Ishikawa (cell line): ENCODE measurements around the gene TPM3.

Experiments
- CEBPB ChIP-seq: IDR thresholded peaks from 2 replicates; pipeline ENCODE4 v1.6.1; 2012
- CREB1 ChIP-seq: IDR thresholded peaks from 2 replicates; pipeline ENCODE4 v1.6.1; 2012; ENCODE audit warnings: low read depth
- EGR1 ChIP-seq: IDR thresholded peaks from 2 replicates; pipeline ENCODE4 v1.6.1; 2012
- EP300 ChIP-seq: IDR thresholded peaks from 2 replicates; pipeline ENCODE4 v1.6.1; 2012; ENCODE audit warnings: borderline replicate concordance
- FOXM1 ChIP-seq: IDR thresholded peaks from 2 replicates; pipeline ENCODE4 v1.6.1; 2012; ENCODE audit warnings: low read depth, borderline replicate concordance
- MAX ChIP-seq: IDR thresholded peaks from 2 replicates; pipeline ENCODE4 v1.6.1; 2012
- NFIC ChIP-seq: IDR thresholded peaks from 2 replicates; pipeline ENCODE4 v1.6.1; 2012
- RAD21 ChIP-seq: IDR thresholded peaks from 2 replicates; pipeline ENCODE4 v1.6.1; 2012; ENCODE audit warnings: low read depth
- REST ChIP-seq: IDR thresholded peaks from 2 replicates; pipeline ENCODE4 v1.6.1; 2012; ENCODE audit warnings: low read depth, mild to moderate bottlenecking
- TAF1 ChIP-seq: IDR thresholded peaks from 2 replicates; pipeline ENCODE4 v1.6.1; 2012; ENCODE audit warnings: low read depth, mild to moderate bottlenecking
- TCF12 ChIP-seq: IDR thresholded peaks from 2 replicates; pipeline ENCODE4 v1.6.1; 2012; ENCODE audit warnings: low read depth
- TEAD4 ChIP-seq: IDR thresholded peaks from 2 replicates; pipeline ENCODE4 v1.6.1; 2012
- YY1 ChIP-seq: IDR thresholded peaks from 2 replicates; pipeline ENCODE4 v1.6.1; 2012; ENCODE audit warnings: low read depth
- ZBTB7A ChIP-seq: IDR thresholded peaks from 2 replicates; pipeline ENCODE4 v1.6.1; 2012; ENCODE audit warnings: low read depth
- TF ChIP-seq, protein P1 (sequence below): IDR thresholded peaks from 2 replicates; pipeline ENCODE4 v1.6.1; 2012

TPM3 gene

GRCh38 chr1:154158307-154159125 is 33.4 kb downstream of the TPM3 start:
- TF ChIP-seq NFIC, result no peak
- TF ChIP-seq TEAD4, result no peak
- TF ChIP-seq TCF12, result no peak
- TF ChIP-seq TAF1, result no peak
- no peak for TF ChIP-seq ZBTB7A
- no peak for TF ChIP-seq YY1
- TF ChIP-seq FOXM1, result no peak
- TF ChIP-seq EP300, result no peak
- no peak for TF ChIP-seq REST
- no peak for TF ChIP-seq EGR1
- TF ChIP-seq CREB1, result no peak
- TF ChIP-seq, protein P1, sequence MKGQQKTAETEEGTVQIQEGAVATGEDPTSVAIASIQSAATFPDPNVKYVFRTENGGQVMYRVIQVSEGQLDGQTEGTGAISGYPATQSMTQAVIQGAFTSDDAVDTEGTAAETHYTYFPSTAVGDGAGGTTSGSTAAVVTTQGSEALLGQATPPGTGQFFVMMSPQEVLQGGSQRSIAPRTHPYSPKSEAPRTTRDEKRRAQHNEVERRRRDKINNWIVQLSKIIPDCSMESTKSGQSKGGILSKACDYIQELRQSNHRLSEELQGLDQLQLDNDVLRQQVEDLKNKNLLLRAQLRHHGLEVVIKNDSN, result no peak
- TF ChIP-seq MAX, result no peak
- TF ChIP-seq RAD21, result no peak
- no peak for TF ChIP-seq CEBPB

- TF ChIP-seq NFIC (no peak), CREB1 (no peak), TEAD4 (no peak), YY1 (no peak), FOXM1 (no peak), RAD21 (no peak), REST (no peak), MAX (no peak), EGR1 (no peak)
- TF ChIP-seq, protein P1, result no peak
Observed at GRCh38 chr1:154157520-154158306, 34.2 kb downstream of the TPM3 start.

- TF ChIP-seq RAD21, result no peak
- no peak for TF ChIP-seq CREB1
- TF ChIP-seq TCF12, result no peak
- TF ChIP-seq CEBPB, result no peak
- no peak for TF ChIP-seq REST
- TF ChIP-seq YY1, result no peak
- no peak for TF ChIP-seq NFIC
- no peak for TF ChIP-seq EGR1
- TF ChIP-seq, protein P1, result no peak
- no peak for TF ChIP-seq MAX
- no peak for TF ChIP-seq FOXM1
- no peak for TF ChIP-seq TEAD4
- TF ChIP-seq EP300, result no peak
- TF ChIP-seq TAF1, result no peak
- no peak for TF ChIP-seq ZBTB7A
Observed at GRCh38 chr1:154155251-154155650, 36.6 kb downstream of the TPM3 start.
